Bone marrow (tissue), 2 donors: ENCODE measurements around the gene S1PR2.
"Not testable (repeated sequence)": the region's sequence is repeated elsewhere in the genome, so short reads cannot be mapped to it uniquely, and the experiment has no call there.

Experiments
- DNase-seq, 2 donors: peaks; one replicate each; lab custom pipeline; 2025; lab: John Stamatoyannopoulos, UW

Gene S1PR2

DNA sequence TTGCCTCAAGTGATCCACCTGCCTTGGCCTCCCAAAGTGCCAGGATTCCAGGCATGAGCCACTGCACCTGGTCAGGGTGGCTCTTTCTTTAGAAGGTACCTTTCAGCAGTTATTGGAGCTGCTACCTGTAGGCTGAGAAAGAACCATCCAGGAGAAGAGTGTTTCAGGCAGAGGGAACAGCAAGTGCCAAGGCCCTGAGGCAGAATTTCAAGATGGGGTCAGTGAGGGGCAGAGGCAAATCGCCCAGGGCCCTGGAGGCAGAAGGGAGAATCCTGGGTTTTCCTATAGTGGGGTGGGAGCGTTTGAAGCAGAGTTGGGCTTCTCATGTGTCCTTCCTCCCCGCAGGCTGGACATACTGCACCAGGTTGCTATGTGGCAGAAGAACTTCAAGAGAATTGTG, 23.1 kb upstream of the S1PR2 start:
- DNase-seq: no peak

DNA sequence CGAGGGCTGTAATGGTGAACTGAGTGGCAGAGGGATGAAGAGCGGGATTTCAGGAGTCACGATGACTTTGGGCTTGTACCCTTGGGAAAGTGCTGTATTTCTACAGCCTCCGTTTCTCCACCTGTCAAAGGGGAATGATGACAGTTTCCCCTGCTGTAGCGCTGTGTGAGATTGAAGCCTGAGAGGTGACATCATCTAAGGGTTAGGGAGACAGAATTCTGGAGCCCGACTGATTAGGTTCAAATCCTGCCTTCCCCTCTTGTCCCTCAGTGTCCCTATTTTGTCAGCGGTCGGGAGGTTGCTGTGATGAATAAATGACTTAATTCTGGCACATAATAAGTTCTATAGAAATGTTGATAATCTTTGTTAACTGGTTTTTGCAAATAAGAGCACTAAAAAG, 21.6 kb upstream of the S1PR2 start:
- no peak for DNase-seq

DNA sequence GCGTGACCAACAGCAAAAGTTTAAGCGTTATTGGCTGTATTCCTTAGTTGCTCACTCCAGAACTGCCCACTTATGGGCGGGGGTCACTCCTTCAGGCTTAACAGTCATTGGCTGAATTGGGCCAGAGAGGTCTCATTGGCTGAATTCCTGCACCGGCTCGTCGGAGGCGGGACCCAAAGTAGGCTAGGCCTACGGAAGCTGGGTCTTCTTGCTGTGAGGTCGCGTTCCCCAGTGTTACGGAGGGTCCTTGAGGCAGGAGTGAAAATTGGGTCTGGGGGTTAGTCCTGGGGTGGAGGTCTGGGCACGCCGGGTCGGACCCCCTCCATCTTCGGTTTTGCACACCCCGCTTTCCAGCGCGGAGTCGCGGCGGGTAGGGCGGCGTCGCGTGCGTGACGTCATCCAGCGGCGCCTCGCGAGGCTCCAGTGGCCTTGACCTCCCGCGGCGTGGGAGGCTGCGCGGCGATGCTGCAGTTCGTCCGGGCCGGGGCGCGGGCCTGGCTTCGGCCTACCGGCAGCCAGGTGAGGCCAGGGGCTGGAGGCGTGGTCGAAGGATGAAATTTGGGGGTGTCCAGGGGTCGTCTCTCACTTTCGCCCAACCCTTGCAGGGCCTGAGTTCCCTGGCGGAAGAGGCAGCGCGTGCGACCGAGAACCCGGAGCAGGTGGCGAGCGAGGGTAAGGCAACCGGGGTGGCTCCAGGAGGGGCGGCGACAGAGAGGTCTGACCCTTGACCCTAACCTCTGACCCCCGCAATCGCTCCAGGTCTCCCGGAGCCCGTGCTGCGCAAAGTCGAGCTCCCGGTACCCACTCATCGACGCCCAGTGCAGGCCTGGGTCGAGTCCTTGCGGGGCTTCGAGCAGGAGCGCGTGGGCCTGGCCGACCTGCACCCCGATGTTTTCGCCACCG, 20.9 kb upstream of the S1PR2 start, which contains the start of gene MRPL4:
MRPL4 (plus strand) TSS at position 423 of the 903 bp plus-strand sequence; CDS start at position 463, 40 bp downstream.
- DNase-seq: peak; percentile 94 to 99

DNA sequence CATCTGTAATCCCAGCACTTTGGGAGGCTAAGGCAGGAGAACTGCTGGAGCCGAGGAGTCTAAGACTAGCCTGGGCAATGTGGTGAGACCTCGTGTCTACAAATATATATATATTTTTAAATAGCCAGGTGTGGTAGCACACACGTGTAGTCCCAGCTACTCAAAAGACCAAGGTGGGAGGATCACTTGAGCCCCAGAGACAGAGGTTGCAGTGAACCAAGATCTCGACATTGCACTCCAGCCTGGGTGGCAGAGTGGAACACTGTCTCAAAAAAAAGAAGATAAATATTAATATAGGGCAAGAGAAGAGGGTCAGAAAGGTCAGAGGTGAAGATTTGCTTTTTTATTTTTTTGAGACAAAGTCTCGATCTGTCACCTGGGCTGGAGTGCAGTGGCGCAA, 15.4 kb upstream of the S1PR2 start:
- no peak for DNase-seq

DNA sequence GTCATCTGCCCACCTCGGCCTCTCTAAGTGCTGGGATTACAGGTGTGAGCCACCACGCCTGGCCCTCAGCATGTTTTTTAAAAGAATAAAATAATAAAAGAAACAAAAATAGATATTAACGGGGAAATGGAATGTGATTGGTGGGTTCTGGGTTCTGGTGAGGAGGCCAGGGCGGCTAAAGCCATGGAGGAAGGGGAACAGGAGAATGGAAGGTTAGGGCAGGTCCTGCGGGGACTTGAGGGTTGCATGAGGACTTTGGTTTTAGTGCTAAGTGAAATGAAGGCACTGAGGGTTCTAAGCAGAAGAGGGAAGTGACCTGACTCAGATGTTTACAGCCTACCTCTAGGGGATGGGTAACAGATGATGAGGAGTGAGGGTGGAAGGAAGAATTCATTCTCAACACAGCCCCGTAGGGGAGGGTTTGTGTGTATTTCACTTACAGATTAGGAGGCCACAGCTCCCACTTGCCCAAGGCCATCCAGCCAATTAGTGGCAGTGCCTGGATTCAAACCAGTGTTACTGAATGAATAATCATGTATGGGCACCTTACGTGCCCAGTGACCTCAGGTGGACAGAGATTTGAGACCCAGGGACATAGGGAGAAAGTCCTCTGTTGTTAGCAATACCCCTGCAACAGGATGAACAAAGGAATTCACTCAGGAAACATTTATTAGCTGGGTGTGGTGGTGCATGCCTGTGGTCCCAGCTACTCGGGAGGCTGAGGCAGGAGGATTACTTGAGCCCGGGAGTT, 14.2 kb upstream of the S1PR2 start:
- DNase-seq: no peak

DNA sequence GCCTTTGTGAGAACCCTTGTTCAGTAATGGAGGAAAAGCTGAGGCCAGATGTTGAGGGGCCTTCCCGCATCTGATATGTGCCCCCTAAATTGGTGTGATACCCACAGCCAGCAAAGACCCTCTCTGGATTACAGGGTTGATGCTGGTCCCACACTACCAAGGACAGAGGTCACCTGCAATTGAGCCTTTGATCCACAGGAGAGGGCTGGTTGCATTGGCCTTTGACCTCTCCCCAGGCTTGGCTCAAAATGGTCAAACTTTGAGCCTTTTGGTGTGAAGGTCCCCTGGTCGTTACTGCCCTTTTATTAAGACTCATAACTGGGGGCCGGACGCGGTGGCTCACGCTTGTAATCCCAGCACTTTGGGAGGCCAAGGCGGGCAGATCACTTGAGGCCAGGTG, 12.5 kb upstream of the S1PR2 start:
- DNase-seq: no peak

DNA sequence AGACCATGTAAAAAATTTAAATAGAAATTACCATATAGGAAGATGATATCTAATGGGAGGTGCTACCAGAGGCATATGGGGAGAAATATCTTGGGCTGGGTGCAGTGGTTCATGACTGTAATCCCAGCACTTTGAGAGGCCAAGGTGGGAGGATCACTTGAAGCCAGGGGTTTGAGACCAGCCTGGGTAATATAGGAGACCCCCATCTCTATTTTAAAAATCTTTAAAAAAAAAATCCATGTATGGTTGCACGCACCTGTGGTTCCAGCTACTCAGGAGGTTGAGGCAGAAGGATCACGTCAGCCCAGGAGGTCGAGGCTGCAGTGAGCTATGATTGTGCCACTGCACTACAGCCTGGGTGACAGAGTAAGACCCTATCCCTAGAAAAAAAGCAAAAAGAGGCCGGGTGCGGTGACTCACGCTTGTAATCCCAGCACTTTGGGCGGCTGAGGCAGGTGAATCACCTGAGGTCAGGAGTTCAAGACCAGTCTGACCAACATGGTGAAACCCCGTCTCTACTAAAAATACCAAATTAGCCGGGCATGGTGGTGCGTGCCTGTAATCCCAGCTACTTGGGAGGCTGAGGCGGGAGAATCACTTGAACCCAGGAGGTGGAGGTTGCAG, 10.8 kb upstream of the S1PR2 start:
- DNase-seq: not testable (repeated sequence)

DNA sequence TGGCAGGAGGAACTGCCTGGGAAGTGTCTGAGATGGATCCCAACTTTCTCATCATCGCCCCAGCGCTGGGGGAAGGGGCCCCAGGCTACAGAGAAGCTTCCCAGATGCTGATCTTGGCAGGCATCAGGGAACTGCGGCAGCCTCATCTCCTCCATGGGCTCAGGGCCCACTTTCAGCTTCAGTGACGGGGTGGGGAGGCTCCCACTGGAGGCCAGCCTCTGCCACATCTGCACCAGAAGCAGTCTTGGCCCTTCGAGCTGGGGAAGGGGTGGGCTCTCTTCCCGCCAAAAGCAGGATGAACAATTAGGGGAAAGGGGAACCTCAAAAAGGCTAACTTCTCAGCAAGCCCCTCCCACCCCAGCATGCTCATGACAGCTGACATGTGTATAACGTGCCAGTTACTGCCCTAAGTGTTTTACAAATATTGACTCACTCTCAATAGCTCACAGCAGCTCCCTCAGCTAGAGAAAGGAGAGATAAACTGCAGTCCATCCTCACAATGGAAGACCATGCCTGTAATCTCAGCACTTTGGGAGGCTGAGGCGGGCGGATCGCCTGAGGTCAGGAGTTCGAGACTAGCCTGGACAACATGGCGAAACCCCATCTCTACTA, 7.1 kb upstream of the S1PR2 start:
- no peak for DNase-seq

DNA sequence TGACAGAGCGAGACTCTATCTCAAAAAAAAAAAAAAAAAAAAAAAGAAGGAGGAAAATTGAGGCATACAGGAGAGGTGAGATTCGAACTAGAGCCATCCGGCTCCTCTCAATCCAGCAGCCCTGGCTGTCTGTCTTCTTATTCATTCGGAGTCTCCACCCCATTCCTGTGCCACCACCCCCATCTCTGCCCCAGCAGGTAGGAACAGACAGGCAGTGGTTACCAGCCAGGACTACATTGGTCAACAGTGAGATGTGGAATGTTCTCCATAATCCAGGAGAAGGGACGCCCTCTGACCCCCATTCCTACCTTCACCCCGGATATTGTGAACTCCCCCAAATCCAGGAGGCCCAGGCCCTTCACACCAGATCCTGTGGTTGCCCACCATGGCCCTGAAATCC, 6.6 kb upstream of the S1PR2 start:
- DNase-seq: no peak

DNA sequence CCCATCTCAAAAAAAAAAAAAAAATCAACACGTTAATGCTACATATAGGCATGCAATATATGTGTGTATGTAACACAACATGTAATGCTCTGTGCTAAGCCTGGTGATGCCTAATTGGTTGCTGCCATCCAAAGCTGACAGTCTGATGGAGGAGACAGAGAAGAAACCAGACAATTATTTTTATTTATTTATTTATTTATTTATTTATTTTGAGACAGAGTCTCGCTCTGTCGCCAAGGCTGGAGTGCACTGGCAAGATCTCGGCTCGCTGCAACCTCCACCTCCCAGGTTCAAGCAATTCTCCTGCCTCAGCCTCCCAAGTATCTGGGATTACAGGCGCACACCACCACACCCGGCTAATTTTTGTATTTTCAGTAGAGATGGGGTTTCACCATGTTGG, 4.3 kb upstream of the S1PR2 start:
- not testable (repeated sequence) for DNase-seq

DNA sequence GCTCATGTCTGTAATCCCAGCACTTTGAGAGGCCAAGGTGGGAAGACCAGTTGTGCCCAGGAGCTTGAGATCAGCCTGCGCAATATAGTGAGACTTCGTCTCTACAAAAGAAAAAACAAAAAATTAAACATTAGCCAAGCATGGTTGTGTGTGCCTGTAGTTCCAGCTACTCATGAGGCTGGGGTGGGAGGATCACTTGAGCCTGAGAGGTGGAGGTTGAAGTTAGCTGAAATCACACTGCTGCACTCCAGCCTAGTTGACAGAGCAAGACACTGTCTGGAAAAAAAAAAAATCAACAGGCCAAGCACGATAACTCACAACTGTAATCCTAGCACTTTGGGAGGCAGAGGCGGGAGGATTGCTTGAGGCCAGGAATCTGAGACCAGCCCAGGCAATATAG, 3.9 kb upstream of the S1PR2 start:
- no peak for DNase-seq

DNA sequence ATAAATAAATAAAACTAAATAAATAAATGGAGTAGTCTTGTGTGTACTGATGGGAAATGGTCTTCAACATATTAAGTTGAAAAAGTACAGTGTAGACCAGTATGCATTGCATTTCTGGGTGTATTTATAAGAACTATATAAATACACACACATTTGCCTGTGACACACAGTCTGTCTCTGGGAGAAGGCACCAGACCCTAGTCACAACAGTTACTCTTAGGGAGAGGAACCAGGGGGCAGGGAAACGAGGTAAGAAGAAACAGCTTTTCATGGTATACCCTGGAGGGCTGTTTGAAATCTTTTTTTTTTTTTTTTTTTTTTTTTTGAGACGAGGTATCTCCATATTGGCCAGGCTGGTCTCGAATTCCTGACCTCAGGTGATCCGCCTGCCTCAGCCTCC, 2.8 kb upstream of the S1PR2 start:
- DNase-seq: no peak

DNA sequence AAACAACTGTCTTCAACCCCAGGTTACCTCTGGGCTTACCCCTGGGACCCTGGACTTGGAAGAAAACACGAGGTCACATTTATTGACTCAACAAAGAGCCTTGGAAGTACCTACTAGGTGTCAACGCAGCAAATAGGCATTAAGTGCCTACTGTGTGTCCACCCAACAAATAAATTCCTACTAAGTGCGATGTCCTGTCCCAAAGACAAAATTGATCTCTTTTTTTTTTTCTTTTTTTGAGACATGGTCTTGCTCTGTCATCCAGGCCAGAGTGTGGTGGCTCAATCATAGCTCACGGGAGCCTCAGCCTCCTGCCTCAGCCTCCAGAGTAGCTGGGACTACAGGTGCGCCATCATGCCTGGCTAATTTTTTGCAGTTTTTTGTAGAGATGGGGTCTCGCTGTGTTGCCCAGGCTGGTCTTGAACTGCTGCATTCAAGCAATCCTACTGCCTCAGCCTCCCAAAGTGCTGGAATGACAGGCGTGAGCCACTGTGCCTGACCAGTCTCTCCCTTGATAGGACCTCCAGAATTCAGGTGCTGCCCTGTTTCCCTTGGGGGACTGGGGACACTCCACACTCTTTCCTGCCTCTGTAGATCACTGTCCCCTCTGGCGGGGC, 589 bp upstream of the S1PR2 start:
- DNase-seq: no peak

DNA sequence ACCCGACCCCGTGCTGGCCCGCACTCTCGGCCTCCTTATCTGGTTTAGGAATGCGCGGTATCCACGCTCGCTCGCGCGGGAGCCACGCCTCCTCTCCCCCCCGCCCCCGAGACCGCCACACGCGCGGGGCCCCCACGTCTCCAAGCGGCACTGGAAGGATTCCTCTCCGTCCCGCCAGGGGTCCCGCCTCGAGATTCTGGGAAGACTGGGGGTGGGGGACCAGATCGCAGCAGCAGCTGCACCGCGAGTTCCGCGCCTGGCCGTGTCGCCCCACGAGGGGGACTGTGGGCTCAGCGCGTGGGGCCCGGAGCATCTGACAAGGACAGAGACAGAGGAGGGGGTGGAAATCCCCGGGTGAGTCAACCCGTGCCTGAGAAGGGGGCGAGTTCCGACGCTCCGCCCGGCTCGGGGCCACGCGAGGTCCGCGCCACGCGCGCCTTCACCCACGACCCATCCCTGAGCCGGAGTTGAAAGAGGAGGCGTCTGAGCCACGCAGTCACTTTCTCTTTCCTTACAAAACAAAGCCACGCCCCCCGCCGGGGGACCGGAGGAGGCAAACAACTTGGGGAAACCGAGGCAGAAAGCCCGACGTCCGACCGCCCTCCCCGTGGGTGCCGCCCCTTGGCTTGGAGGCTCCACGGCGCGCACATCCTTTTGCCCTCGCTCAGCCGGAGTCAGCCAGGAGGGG, 814 bp downstream of the S1PR2 start:
- no peak for DNase-seq

DNA sequence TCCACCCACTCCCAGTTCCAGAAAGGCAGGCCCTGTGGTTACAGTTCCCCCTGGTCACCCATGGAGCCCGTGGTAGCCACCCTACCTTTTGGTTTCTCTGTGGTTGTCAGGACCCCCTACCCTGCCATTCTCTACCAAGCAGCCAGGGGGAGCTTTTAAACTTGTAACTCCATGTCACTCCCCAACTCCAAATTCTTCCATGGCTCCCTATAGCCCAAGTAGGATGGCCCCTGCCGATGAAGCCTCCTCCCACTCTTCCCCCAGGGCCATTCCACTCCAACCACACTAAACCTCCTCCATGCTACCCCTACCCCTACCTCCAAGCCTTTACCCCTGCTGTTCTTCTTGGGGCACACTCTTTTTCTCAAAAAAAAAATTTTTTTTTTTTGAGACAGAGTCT, 2.2 kb downstream of the S1PR2 start:
- peak in 1 of 2 donors; percentile 33 for DNase-seq

DNA sequence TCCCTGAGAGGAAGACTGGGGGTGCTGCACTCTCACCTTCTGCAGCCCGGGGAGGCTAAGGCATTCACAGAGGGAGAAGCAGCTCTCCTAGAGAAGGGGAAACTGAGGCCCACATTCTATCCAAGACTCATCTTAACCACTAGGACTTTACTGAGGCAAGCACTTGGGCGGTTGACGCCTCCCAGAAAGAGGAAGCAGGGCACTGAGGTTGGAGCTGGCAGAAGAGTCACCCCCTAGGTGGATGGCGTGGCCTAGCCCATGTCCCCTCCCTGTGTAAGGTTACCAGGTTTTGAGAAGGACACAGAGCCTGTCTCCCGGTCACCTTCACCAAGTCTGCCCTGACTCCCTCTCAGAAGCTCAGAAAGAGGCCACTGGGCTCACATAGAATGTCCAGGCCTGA, 2.7 kb downstream of the S1PR2 start:
- no peak for DNase-seq

DNA sequence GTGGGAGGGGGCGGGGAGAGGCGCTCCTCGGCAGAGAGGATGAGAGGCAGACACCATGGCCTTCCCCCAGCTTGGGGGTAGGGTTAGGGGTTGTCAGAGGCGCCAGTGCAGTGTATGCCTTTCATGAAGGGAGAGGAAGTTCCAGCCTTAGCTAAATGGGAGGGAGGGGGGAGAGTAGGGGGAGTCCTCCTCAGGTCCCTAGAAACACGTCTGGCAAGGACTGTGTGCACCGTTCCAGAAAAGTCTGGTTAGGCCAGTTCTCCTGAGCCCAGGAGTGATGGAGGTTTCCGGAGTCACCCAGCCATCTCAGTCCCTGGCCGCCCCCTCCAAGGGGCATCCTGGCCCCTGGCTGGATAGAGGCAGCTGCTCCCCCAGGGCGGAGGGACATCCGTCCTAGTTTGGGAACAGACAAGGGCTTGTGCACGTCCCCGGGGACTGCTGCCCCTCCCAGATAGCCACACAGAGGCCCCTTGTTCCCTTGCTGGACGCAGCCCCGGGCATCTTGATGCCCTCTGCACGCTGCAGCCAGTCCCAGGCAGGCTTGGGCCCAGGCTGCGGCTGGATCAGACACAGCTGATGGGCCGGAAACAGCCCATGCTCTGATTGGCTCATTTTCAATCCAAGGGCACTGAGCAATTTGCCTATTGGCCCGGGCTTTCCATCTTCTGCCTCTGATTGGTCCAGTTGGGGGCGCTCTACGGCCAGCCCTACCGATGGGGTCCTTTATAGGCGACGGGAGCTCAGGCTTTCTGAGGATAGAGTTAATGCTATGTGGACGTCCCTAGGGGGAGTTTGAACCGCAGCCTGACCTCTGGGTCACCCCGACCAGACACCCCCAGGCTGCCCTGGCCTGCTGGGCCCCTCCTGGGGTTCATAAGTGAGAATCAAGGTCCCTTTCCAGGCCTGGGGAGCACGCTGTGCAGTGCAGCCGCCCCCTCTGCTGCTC, 3.8 kb downstream of the S1PR2 start:
- no peak for DNase-seq

DNA sequence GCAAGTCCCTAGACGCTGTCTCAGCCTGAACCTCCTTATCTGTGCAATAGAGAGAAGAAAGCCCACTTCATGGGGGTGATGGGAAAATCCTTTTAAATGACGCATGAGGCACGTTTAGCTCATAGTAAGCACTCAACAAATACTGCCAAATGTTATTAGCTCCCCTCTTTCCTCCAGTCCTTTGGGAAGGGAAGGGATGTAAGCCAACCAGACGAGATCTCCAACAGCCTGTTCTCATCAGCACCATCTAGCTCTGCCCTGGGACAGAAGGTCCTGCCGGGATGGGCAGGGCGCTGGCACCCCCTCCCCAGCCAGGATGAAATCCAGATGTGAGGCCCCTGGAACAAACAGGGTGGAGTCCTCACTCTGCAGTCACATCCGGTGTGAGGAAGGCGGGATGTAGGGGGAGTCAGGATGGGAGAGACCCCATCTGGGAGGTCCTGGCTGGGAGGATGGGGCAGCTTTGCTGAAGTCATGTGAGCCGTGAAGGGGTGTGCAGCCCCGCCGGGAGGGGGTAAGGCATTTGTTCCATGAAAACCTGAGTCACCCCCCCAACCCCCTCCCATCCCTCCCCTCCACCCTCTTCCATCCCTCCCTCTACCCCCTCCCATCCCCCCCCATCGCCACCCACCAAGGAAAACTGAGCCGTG, 4.6 kb downstream of the S1PR2 start:
- DNase-seq: no peak

DNA sequence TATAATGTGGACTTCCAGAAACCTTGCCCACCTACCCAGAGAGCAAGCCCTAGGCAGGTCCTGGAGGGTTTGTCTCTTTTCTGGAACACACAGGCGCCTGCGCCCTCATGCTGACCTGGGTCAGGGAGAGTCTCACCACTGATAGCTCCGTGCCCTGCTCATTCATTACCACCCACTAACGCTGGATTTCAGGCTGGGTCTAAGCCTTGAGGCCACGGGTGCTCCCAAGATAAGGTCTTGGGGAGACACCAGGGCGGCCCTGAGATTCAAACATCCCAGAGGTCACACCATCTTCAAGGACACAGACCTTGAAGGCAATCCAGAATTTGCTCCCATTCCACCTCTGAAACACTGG, 5.1 kb downstream of the S1PR2 start:
- DNase-seq: no peak

DNA sequence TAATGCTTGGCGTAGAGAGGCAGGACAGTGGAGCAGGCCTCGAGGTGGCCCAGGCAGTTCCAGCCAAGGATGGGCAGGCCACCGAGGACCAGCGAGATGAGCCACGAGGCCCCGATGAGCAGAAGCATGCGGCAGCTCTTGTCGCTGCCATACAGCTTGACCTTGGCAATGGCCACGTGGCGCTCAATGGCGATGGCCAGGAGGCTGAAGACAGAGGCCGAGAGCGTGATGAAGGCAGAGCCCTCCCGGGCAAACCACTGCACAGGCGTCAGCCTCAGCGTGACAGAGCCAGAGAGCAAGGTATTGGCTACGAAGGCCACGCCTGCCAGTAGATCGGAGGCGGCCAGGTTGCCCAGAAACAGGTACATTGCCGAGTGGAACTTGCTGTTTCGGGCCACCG, 6.8 kb downstream of the S1PR2 start:
- DNase-seq: no peak
